Measurements from ENCODE around the gene SH3RF1. TPM values are rescaled to one million over a fixed set of nuclear protein-coding genes. Genes with fewer than 3 reads are reported as not detected.

Gene SH3RF1
- total and polyA plus RNA-seq, 7 experiments from 2014 or later: 0.08 to 3.8 (median 0.50) TPM; not detected in 3

DNA sequence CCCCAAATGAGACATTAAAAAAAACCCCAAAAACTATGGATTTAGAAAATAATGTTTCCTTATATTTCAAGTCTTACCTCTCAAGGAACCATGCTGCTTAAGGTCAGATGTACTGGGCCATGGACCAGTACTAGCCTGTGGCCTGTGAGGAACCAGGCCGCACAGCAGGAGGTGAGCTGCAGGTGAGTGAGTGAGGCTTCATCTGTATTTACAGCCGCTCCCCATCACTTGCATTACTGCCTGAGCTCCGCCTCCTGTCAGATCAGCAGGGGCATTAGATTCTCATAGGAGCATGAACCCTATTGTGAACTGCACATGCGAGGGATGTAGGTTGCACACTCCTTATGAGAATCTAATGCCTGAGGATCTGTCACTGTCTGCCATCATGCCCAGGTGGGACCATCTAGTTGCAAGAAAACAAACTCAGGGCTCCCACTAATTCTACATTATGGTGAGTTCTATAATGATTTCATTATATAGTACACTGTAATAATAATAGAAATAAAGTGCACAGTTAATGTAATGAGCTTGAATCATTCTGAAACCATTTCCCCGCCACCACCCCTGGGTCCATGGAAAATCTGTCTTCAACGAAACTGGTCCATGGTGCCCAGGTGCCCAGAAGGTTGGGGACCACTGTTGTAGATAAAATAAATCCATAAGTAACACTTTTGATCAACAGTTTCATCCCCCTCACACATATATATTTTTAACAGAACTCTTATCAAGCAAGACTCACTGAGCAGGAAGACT lies 155.4 kb downstream of the SH3RF1 start:
- no peaks in the 10 kb centered on the region for H3K9me3 Mint-ChIP-seq
- no peak for ATAC-seq
- no peak for DNase-seq
- H3K4me1 Mint-ChIP-seq: peaks cover 0 to 2% (median 0%) of the 10 kb centered on the region in 7 donors
- ChIA-PET CTCF (interaction anchor here (0.8 kb wide), 1 partner anchor 9 kb away, joined by 3 read pairs; no protein-coding TSS in a partner anchor), POLR2A (no interaction called here)
- H3K36me3 ChIP-seq (ENCODE audit: control insufficient read depth in 2 of 3, insufficient read depth in 3 of 3, low read length in 3 of 3): no peaks in the 10 kb centered on the region
- no peak overlapping the region for H3K27ac ChIP-seq (ENCODE audit: low read depth, low read length)
- H3K9me3 ChIP-seq (ENCODE audit: control insufficient read depth in 2 of 3, low read length in 3 of 3): no peaks in the 10 kb centered on the region
- H3K27me3 ChIP-seq (ENCODE audit: control insufficient read depth in 2 of 2, insufficient read depth in 2 of 2, low read length in 2 of 2): no peaks in the 10 kb centered on the region
- intact Hi-C loops (cut with micrococcal nuclease): no loop called here
- peaks cover 0 to 3% (median 0%) of the 10 kb centered on the region in 5 donors for H3K27me3 Mint-ChIP-seq
- no peaks in the 10 kb centered on the region for H3K4me1 ChIP-seq (ENCODE audit: control insufficient read depth in 2 of 2, insufficient read depth in 2 of 2, low read length in 2 of 2)
- no peak overlapping the region for H3K27ac Mint-ChIP-seq
- no peak overlapping the region for H3K4me3 Mint-ChIP-seq
- H3K36me3 Mint-ChIP-seq: no peaks in the 10 kb centered on the region
- no peak overlapping the region for H3K4me3 ChIP-seq (ENCODE audit: low read length)

DNA sequence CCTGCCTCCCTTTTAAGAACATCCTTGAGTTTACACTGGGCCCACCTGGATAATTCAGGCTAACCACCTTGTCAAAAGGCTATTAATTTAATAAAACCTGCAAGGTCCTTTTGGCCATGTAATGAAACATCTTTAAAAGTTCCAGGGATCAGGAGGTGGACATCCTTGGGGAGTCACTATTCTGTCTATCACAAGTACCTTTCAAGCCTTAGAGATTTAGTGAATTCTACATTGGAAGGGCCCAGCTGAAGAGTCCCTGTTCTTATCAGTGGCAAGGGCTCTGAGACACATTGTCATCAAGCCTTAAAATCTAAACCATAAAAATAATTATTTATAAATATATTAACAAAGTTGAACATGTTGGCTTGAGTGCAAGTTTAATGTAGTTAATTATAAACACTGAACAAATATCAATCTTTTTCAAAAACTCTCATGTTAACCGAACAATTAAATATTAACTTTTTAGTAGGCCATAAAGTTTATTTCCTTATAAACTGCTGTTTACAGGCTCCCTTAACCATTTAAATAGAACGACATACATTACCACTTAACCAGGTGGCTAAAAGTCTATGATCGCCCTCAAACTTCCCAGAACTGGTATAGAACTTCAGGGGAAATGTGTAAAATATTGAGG lies 156.3 kb downstream of the SH3RF1 start:
- intact Hi-C loops (cut with micrococcal nuclease): no loop called here

DNA sequence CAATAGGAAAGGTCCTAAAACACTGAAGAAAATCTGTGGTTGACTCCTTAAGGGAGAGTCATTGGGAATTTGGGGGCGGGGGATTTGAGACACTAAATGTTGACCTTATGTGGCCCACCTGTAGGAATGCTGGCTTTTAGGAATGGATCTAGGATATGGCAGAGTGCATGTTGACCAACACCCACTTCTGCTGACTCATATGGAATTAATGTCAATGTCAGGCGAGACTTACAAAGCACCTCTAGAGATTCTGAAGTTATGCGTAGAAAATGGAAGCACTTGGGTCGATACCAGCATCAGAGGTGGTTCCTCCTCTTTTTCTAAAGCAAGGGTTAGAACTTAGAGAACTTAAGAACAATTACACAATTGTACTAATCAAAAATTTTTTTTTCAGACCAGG lies 160.1 kb downstream of the SH3RF1 start:
- intact Hi-C loops (cut with micrococcal nuclease): no loop called here
- Mint-ChIP-seq H3K9me3 (no peaks in the 10 kb centered on the region), H3K36me3 (no peaks in the 10 kb centered on the region), H3K4me3 (no peak overlapping the region), H3K27ac (no peak overlapping the region), H3K27me3 (peaks cover 0 to 3% (median 0%) of the 10 kb centered on the region in 5 donors), H3K4me1 (no peaks in the 10 kb centered on the region)
- no peak for DNase-seq
- H3K36me3 ChIP-seq (ENCODE audit: control insufficient read depth in 2 of 3, insufficient read depth in 3 of 3, low read length in 3 of 3): no peaks in the 10 kb centered on the region
- H3K9me3 ChIP-seq (ENCODE audit: control insufficient read depth in 2 of 3, low read length in 3 of 3): no peaks in the 10 kb centered on the region
- no peaks in the 10 kb centered on the region for H3K4me1 ChIP-seq (ENCODE audit: control insufficient read depth in 2 of 2, insufficient read depth in 2 of 2, low read length in 2 of 2)
- POLR2A ChIA-PET: no interaction called here
- H3K27me3 ChIP-seq (ENCODE audit: control insufficient read depth in 2 of 2, insufficient read depth in 2 of 2, low read length in 2 of 2): no peaks in the 10 kb centered on the region
- H3K4me3 ChIP-seq (ENCODE audit: low read length): no peak overlapping the region
- CTCF ChIA-PET: no interaction called here
- no peak overlapping the region for H3K27ac ChIP-seq (ENCODE audit: low read depth, low read length)
- no peak for ATAC-seq

More for the DNA sequence above, 156.3 kb downstream of the SH3RF1 start:
- Mint-ChIP-seq H3K27ac (no peak overlapping the region), H3K27me3 (peaks cover 0 to 3% (median 0%) of the 10 kb centered on the region in 5 donors), H3K4me1 (peaks cover 0 to 2% (median 0%) of the 10 kb centered on the region in 7 donors), H3K9me3 (no peaks in the 10 kb centered on the region), H3K36me3 (no peaks in the 10 kb centered on the region), H3K4me3 (no peak overlapping the region)
- no peak overlapping the region for H3K27ac ChIP-seq (ENCODE audit: low read depth, low read length)
- ATAC-seq (no peak), DNase-seq (no peak)
- ChIA-PET POLR2A (no interaction called here), CTCF (no interaction called here)
- no peaks in the 10 kb centered on the region for H3K36me3 ChIP-seq (ENCODE audit: control insufficient read depth in 2 of 3, insufficient read depth in 3 of 3, low read length in 3 of 3)
- no peak overlapping the region for H3K4me3 ChIP-seq (ENCODE audit: low read length)
- no peaks in the 10 kb centered on the region for H3K9me3 ChIP-seq (ENCODE audit: control insufficient read depth in 2 of 3, low read length in 3 of 3)
- no peaks in the 10 kb centered on the region for H3K27me3 ChIP-seq (ENCODE audit: control insufficient read depth in 2 of 2, insufficient read depth in 2 of 2, low read length in 2 of 2)
- no peaks in the 10 kb centered on the region for H3K4me1 ChIP-seq (ENCODE audit: control insufficient read depth in 2 of 2, insufficient read depth in 2 of 2, low read length in 2 of 2)

DNA sequence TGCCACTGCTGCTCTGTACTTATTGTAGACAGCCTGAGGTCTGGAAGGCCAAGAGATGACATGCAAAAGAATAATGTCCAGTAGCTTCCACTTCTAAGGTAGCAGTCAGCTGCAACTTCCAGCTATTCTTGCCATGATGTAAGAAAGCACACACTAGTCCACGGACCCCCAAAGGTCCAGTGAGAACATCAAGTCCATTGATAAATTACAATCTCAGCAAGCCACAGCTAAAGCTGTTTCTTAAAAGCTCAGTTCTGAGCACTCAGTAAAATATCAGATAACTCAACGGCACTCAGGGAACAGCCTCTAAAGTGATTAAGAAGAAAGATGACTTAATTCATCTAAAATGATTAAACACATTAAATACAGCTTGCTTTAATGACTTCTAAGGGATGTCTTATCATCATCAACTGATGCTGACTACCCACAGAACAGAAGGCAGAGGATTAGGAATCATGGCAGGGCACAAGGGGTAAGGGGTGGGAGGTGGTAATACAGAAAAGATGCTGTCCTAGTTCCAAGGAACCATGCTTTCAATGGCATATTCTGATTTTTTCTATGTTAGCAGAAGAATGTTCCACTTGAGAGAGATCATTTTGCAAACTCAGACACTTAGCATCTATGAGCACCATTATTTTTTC lies 161.6 kb downstream of the SH3RF1 start:
- H3K9me3 Mint-ChIP-seq: no peaks in the 10 kb centered on the region
- no peaks in the 10 kb centered on the region for H3K27me3 ChIP-seq (ENCODE audit: control insufficient read depth in 2 of 2, insufficient read depth in 2 of 2, low read length in 2 of 2)
- H3K4me3 ChIP-seq (ENCODE audit: low read length): no peak overlapping the region
- no peaks in the 10 kb centered on the region for H3K36me3 ChIP-seq (ENCODE audit: control insufficient read depth in 2 of 3, insufficient read depth in 3 of 3, low read length in 3 of 3)
- H3K4me1 ChIP-seq (ENCODE audit: control insufficient read depth in 2 of 2, insufficient read depth in 2 of 2, low read length in 2 of 2): no peaks in the 10 kb centered on the region
- ATAC-seq (no peak), DNase-seq (no peak)
- H3K36me3 Mint-ChIP-seq: no peaks in the 10 kb centered on the region
- no peak overlapping the region for H3K27ac Mint-ChIP-seq
- ChIA-PET POLR2A (no interaction called here), CTCF (no interaction called here)
- no peak overlapping the region for H3K4me3 Mint-ChIP-seq
- peaks cover 0 to 6% (median 2%) of the 10 kb centered on the region in 5 donors for H3K27me3 Mint-ChIP-seq
- H3K9me3 ChIP-seq (ENCODE audit: control insufficient read depth in 2 of 3, low read length in 3 of 3): no peaks in the 10 kb centered on the region
- intact Hi-C loops (cut with micrococcal nuclease): no loop called here
- no peak overlapping the region for H3K27ac ChIP-seq (ENCODE audit: low read depth, low read length)
- no peaks in the 10 kb centered on the region for H3K4me1 Mint-ChIP-seq

DNA sequence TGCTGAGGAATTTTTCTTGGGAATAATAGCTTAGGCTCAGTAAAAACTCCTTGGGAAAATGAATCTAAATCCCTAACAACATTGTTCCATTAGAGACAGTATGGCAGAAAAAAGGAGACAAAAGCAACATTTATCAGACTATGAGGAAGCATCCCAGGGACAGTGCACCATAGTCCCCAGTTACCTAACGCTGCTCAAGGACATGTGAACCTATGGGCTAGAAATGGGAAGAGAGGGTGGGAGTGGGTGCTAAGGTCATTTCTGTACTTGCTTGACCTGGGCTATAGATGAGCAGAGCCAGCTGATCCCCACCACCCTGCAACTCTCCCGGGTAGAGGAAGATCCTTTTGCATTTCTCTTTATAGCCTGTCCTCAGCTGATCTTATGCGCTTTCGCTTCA lies 162.5 kb downstream of the SH3RF1 start:
- no peaks in the 10 kb centered on the region for H3K36me3 Mint-ChIP-seq
- Histone ChIP-seq H3K36me3 (ENCODE audit: control insufficient read depth in 2 of 3, insufficient read depth in 3 of 3, low read length in 3 of 3) (no peaks in the 10 kb centered on the region), H3K9me3 (ENCODE audit: control insufficient read depth in 2 of 3, low read length in 3 of 3) (no peaks in the 10 kb centered on the region), H3K27me3 (ENCODE audit: control insufficient read depth in 2 of 2, insufficient read depth in 2 of 2, low read length in 2 of 2) (no peaks in the 10 kb centered on the region), H3K4me3 (ENCODE audit: low read length) (no peak overlapping the region), H3K4me1 (ENCODE audit: control insufficient read depth in 2 of 2, insufficient read depth in 2 of 2, low read length in 2 of 2) (no peaks in the 10 kb centered on the region), H3K27ac (ENCODE audit: low read depth, low read length) (no peak overlapping the region)
- no peaks in the 10 kb centered on the region for H3K9me3 Mint-ChIP-seq
- peaks cover 0 to 7% (median 2%) of the 10 kb centered on the region in 5 donors for H3K27me3 Mint-ChIP-seq
- H3K4me1 Mint-ChIP-seq: no peaks in the 10 kb centered on the region
- no peak overlapping the region for H3K4me3 Mint-ChIP-seq
- DNase-seq (no peak), ATAC-seq (no peak)
- CTCF ChIA-PET: no interaction called here
- no peak overlapping the region for H3K27ac Mint-ChIP-seq
- POLR2A ChIA-PET: no interaction called here
- intact Hi-C loops (cut with micrococcal nuclease): no loop called here

DNA sequence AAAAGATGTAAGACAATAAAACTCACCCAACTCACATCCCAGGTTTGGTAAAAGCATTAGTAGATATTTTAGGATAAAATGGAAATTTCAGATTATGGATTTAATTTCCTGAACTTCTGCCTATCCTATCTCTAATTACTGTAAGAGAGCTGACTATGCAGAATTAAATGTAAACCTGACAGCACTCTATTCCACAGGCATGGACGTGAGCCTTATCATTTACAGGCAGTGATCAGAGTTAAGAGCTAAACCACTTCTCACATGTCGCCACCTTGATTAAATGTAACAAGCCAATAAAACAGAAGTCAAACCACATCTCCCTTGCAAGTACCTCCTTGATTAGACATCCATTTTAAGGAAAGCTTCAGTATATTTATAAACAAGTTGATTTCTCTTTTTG lies 163.2 kb downstream of the SH3RF1 start:
- Mint-ChIP-seq H3K4me1 (no peaks in the 10 kb centered on the region), H3K4me3 (no peak overlapping the region), H3K36me3 (no peaks in the 10 kb centered on the region), H3K27ac (no peak overlapping the region), H3K27me3 (peaks cover 0 to 7% (median 0%) of the 10 kb centered on the region in 5 donors), H3K9me3 (no peaks in the 10 kb centered on the region)
- CTCF ChIA-PET: no interaction called here
- H3K9me3 ChIP-seq (ENCODE audit: control insufficient read depth in 2 of 3, low read length in 3 of 3): no peaks in the 10 kb centered on the region
- H3K27me3 ChIP-seq (ENCODE audit: control insufficient read depth in 2 of 2, insufficient read depth in 2 of 2, low read length in 2 of 2): no peaks in the 10 kb centered on the region
- ATAC-seq: no peak
- no peak overlapping the region for H3K4me3 ChIP-seq (ENCODE audit: low read length)
- H3K27ac ChIP-seq (ENCODE audit: low read depth, low read length): no peak overlapping the region
- H3K4me1 ChIP-seq (ENCODE audit: control insufficient read depth in 2 of 2, insufficient read depth in 2 of 2, low read length in 2 of 2): no peaks in the 10 kb centered on the region
- DNase-seq: no peak
- POLR2A ChIA-PET: no interaction called here
- intact Hi-C loops (cut with micrococcal nuclease): no loop called here
- H3K36me3 ChIP-seq (ENCODE audit: control insufficient read depth in 2 of 3, insufficient read depth in 3 of 3, low read length in 3 of 3): no peaks in the 10 kb centered on the region
